H9 (cell line): ENCODE measurements around the gene ABCA4. TPM values are rescaled to one million over a fixed set of nuclear protein-coding genes. Genes with fewer than 3 reads are reported as not detected.

ENCODE experiments used
- DNase-seq: peaks from one replicate; pipeline ENCODE4 v3.0.0-alpha.2; 2017
- H2AFZ ChIP-seq: one replicate; pipeline ENCODE4 v1.6.1; 2013; ENCODE audit warnings: mild to moderate bottlenecking, low read length, control low read depth, moderate library complexity
- H2AK5ac ChIP-seq: 2 replicates; pipeline ENCODE4 v1.6.1; 2013; ENCODE audit warnings: low read length, control low read depth, mixed read lengths; ENCODE audit not compliant: insufficient read length
- H2BK120ac ChIP-seq: one replicate; pipeline ENCODE4 v1.6.1; 2013; ENCODE audit warnings: low read depth, mild to moderate bottlenecking, low read length, control low read depth, inconsistent platforms; ENCODE audit not compliant: poor library complexity, severe bottlenecking
- H2BK12ac ChIP-seq: 2 replicates; pipeline ENCODE4 v1.6.1; 2013; ENCODE audit warnings: low read length, control low read depth, mixed read lengths, low read depth; ENCODE audit not compliant: insufficient read length
- H2BK15ac ChIP-seq: 2 replicates; pipeline ENCODE4 v1.6.1; 2013; ENCODE audit warnings: low read depth, low read length, control low read depth
- H2BK20ac ChIP-seq: one replicate; pipeline ENCODE4 v1.6.1; 2013; ENCODE audit warnings: low read depth, mild to moderate bottlenecking, low read length, control low read depth, inconsistent platforms; ENCODE audit not compliant: poor library complexity, severe bottlenecking
- H2BK5ac ChIP-seq: 2 replicates; pipeline ENCODE4 v1.6.1; 2013; ENCODE audit warnings: low read length, control low read depth, mixed read lengths; ENCODE audit not compliant: insufficient read length
- H3K14ac ChIP-seq: 2 replicates; pipeline ENCODE4 v1.6.1; 2013; ENCODE audit warnings: low read length, control low read depth; ENCODE audit not compliant: insufficient read depth
- H3K18ac ChIP-seq: 2 replicates; pipeline ENCODE4 v1.6.1; 2013; ENCODE audit warnings: low read depth, mild to moderate bottlenecking, mixed read lengths, low read length, control low read depth; ENCODE audit not compliant: insufficient read length
- H3K23ac ChIP-seq: 2 replicates; pipeline ENCODE4 v1.6.1; 2013; ENCODE audit warnings: low read length, control low read depth, mixed read lengths, low read depth; ENCODE audit not compliant: insufficient read length
- H3K23me2 ChIP-seq: 2 replicates; pipeline ENCODE4 v1.6.1; 2013; ENCODE audit warnings: low read depth, mild to moderate bottlenecking, mixed read lengths, low read length, control low read depth; ENCODE audit not compliant: insufficient read length, poor library complexity, severe bottlenecking
- H3K27ac ChIP-seq: 2 replicates; pipeline ENCODE4 v1.5.1; 2013; ENCODE audit warnings: low read length, control low read depth, mixed read lengths, low read depth; ENCODE audit not compliant: insufficient read length
- H3K27me3 ChIP-seq: 2 replicates; pipeline ENCODE4 v1.6.1; 2013; ENCODE audit warnings: low read length, control low read depth, inconsistent platforms; ENCODE audit not compliant: insufficient read depth
- H3K4ac ChIP-seq: 2 replicates; pipeline ENCODE4 v1.6.1; 2013; ENCODE audit warnings: low read depth, mild to moderate bottlenecking, control low read depth, inconsistent platforms, low read length, moderate library complexity
- H3K4me1 ChIP-seq: 2 replicates; pipeline ENCODE4 v1.6.1; 2013; ENCODE audit warnings: low read length, control low read depth, inconsistent platforms; ENCODE audit not compliant: insufficient read depth
- H3K4me2 ChIP-seq: 2 replicates; pipeline ENCODE4 v1.6.1; 2013; ENCODE audit warnings: low read length, control low read depth, mixed read lengths; ENCODE audit not compliant: insufficient read length, insufficient read depth
- H3K56ac ChIP-seq: 2 replicates; pipeline ENCODE4 v1.6.1; 2013; ENCODE audit warnings: low read depth, mild to moderate bottlenecking, mixed read lengths, low read length, control low read depth; ENCODE audit not compliant: insufficient read length
- H3K79me1 ChIP-seq: 2 replicates; pipeline ENCODE4 v1.6.1; 2013; ENCODE audit warnings: low read depth, mild to moderate bottlenecking, moderate library complexity, low read length, control low read depth, inconsistent platforms; ENCODE audit not compliant: insufficient read depth, poor library complexity, severe bottlenecking
- H3K79me2 ChIP-seq: 2 replicates; pipeline ENCODE4 v1.6.1; 2013; ENCODE audit warnings: low read length, control low read depth, inconsistent platforms; ENCODE audit not compliant: insufficient read depth
- H3K9ac ChIP-seq: 2 replicates; pipeline ENCODE4 v1.6.1; 2013; ENCODE audit warnings: low read length, control low read depth, mixed read lengths; ENCODE audit not compliant: insufficient read length; ENCODE audit errors: extremely low read depth
- H3K9me3 ChIP-seq: one replicate; pipeline ENCODE4 v1.6.1; 2013; ENCODE audit warnings: low read depth, low read length, inconsistent platforms; ENCODE audit not compliant: control insufficient read depth
- H3T11ph ChIP-seq: one replicate; pipeline ENCODE4 v1.6.1; 2013; ENCODE audit warnings: mild to moderate bottlenecking, low read length, control low read depth, inconsistent platforms
- H4K20me1 ChIP-seq: one replicate; pipeline ENCODE4 v1.6.1; 2013; ENCODE audit not compliant: control insufficient read depth, insufficient read length, insufficient read depth
- H4K5ac ChIP-seq: 2 replicates; pipeline ENCODE4 v1.6.1; 2013; ENCODE audit warnings: low read depth, mild to moderate bottlenecking, mixed read lengths, low read length, control low read depth; ENCODE audit not compliant: insufficient read length
- H4K8ac ChIP-seq: replicated peaks from 2 replicates; pipeline ENCODE4 v1.6.1; 2013; ENCODE audit warnings: low read length, control low read depth, mixed read lengths, low read depth; ENCODE audit not compliant: insufficient read length
- H4K91ac ChIP-seq: 2 replicates; pipeline ENCODE4 v1.6.1; 2013; ENCODE audit warnings: low read depth, mild to moderate bottlenecking, moderate library complexity, mixed read lengths, low read length, control low read depth; ENCODE audit not compliant: insufficient read length
- H3K27ac Mint-ChIP-seq, 3 experiments: 2 replicates in 2 of 3; 3 replicates in 1 of 3; pipeline ENCODE4 v1.8.0; 2020 to 2021; ENCODE audit warnings: mixed read lengths in 3 of 3, mild to moderate bottlenecking in 1 of 3, moderate library complexity in 1 of 3
- H3K27me3 Mint-ChIP-seq: 2 replicates; pipeline ENCODE4 v1.8.0; 2021; ENCODE audit warnings: low read depth, mild to moderate bottlenecking, moderate library complexity, mixed read lengths
- H3K36me3 Mint-ChIP-seq, 3 experiments: 2 replicates in 2 of 3; 3 replicates in 1 of 3; pipeline ENCODE4 v1.8.0; 2020 to 2021; ENCODE audit warnings: low read depth in 3 of 3, mixed read lengths in 3 of 3; ENCODE audit not compliant: insufficient read depth in 1 of 3
- H3K4me1 Mint-ChIP-seq, 2 experiments: 2 replicates each; pipeline ENCODE4 v1.8.0; 2020; ENCODE audit warnings: mixed read lengths in 2 of 2
- H3K4me3 Mint-ChIP-seq, 2 experiments: 2 replicates in 1 of 2; 3 replicates in 1 of 2; pipeline ENCODE4 v1.8.0; 2020 to 2021; ENCODE audit warnings: mild to moderate bottlenecking in 2 of 2, mixed read lengths in 2 of 2, moderate library complexity in 1 of 2
- H3K9me3 Mint-ChIP-seq, 2 experiments: 2 replicates in 1 of 2; 3 replicates in 1 of 2; pipeline ENCODE4 v1.8.0; 2020; ENCODE audit warnings: mild to moderate bottlenecking in 2 of 2, mixed read lengths in 2 of 2, moderate library complexity in 1 of 2
- CTCF ChIP-seq: fragments of 200-600 bp; sonication (generic); conservative IDR thresholded peaks from 3 replicates; pipeline ENCODE4 v1.8.0; 2021; ENCODE audit warnings: antibody characterized with exemption, mild to moderate bottlenecking
- WGBS: extraction: QIAGEN DNeasy Blood & Tissue Kit; methylation state at CpG from one replicate; pipeline ENCODE4 v1.1.7; 2013; ENCODE audit warnings: missing lambda C conversion rate, low lambda C conversion rate, mixed read lengths; ENCODE audit not compliant: insufficient read length; ENCODE audit errors: extremely low coverage; 5-methylcytosine and 5-hydroxymethylcytosine counted together
- total RNA-seq: library from RNA; stranded (reverse); gene quantifications from 2 replicates; pipeline ENCODE4 v1.2.1, GENCODE V29; 2021

ABCA4 gene
- total RNA-seq, 1 experiment from 2014 or later, result not detected

GRCh38 chr1:94009304-94009703 is 111.6 kb downstream of the ABCA4 start:
- Histone ChIP-seq H4K5ac (no peak overlapping the region), H4K8ac (no peak overlapping the region), H3K14ac (no peak overlapping the region), H3K9ac (no peak overlapping the region), H2BK120ac (no peak overlapping the region), H2BK15ac (no peak overlapping the region), H2BK12ac (no peak overlapping the region), H2BK5ac (no peak overlapping the region), H3K4ac (no peak overlapping the region), H3K4me2 (no peak overlapping the region), H3T11ph (no peak overlapping the region), H3K23me2 (no peaks in the 10 kb centered on the region), H2AK5ac (no peak overlapping the region), H3K79me1 (no peaks in the 10 kb centered on the region), H3K56ac (no peak overlapping the region), H3K9me3 (no peaks in the 10 kb centered on the region), H4K91ac (no peak overlapping the region), H3K79me2 (no peaks in the 10 kb centered on the region), H3K27ac (no peak overlapping the region), H3K27me3 (no peaks in the 10 kb centered on the region), H2AFZ (no peak overlapping the region), H3K18ac (no peak overlapping the region), H3K23ac (no peak overlapping the region), H4K20me1 (no peaks in the 10 kb centered on the region), H3K4me1 (peaks cover 15% of the 10 kb centered on the region; the same call in 1 of the 2 replicates), H2BK20ac (no peak overlapping the region)
- Mint-ChIP-seq H3K27ac (no peak overlapping the region; a peak in 1 of 7 replicates), H3K4me1 (peaks cover 28 to 33% of the 10 kb centered on the region in 2 experiments), H3K4me3 (no peak overlapping the region), H3K9me3 (no peaks in the 10 kb centered on the region), H3K36me3 (no peaks in the 10 kb centered on the region), H3K27me3 (peaks cover 33% of the 10 kb centered on the region)
- no peak for DNase-seq
- no CpG with 5 or more reads among the region's 3 CpGs for WGBS
- no peak for TF ChIP-seq CTCF
